Ishikawa (cell line): Measurements from ENCODE around the gene PTPN21.

Source experiments
- CEBPB ChIP-seq: IDR thresholded peaks from 2 replicates; pipeline ENCODE4 v1.6.1; 2012
- FOXM1 ChIP-seq: IDR thresholded peaks from 2 replicates; pipeline ENCODE4 v1.6.1; 2012; ENCODE audit warnings: low read depth, borderline replicate concordance
- RAD21 ChIP-seq: IDR thresholded peaks from 2 replicates; pipeline ENCODE4 v1.6.1; 2012; ENCODE audit warnings: low read depth
- REST ChIP-seq: IDR thresholded peaks from 2 replicates; pipeline ENCODE4 v1.6.1; 2012; ENCODE audit warnings: low read depth, mild to moderate bottlenecking
- TAF1 ChIP-seq: IDR thresholded peaks from 2 replicates; pipeline ENCODE4 v1.6.1; 2012; ENCODE audit warnings: low read depth, mild to moderate bottlenecking
- TCF12 ChIP-seq: IDR thresholded peaks from 2 replicates; pipeline ENCODE4 v1.6.1; 2012; ENCODE audit warnings: low read depth
- USF1 ChIP-seq: IDR thresholded peaks from 2 replicates; pipeline ENCODE4 v1.6.1; 2012
- TF ChIP-seq, protein P1 (sequence below): IDR thresholded peaks from 2 replicates; pipeline ENCODE4 v1.6.1; 2012

GRCh38 chr14:88568196-88568595 is 13.4 kb upstream of the PTPN21 start:
- TF ChIP-seq FOXM1, result no peak
- TF ChIP-seq TCF12, result no peak
- no peak for TF ChIP-seq TAF1
- no peak for TF ChIP-seq REST
- TF ChIP-seq USF1, result no peak
- no peak for TF ChIP-seq CEBPB
- TF ChIP-seq, protein P1, sequence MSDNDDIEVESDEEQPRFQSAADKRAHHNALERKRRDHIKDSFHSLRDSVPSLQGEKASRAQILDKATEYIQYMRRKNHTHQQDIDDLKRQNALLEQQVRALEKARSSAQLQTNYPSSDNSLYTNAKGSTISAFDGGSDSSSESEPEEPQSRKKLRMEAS, result no peak
- no peak for TF ChIP-seq RAD21
